Measurements from ENCODE around the gene BRD2. TPM values are rescaled to one million over a fixed set of nuclear protein-coding genes. Genes with fewer than 3 reads are reported as not detected.

Gene BRD2
- 100 to 1,000 TPM; 290 to 297 TPM for total RNA-seq

GRCh38 chr6:32968093-32968866 is at the start of gene BRD2:
Gene BRD2 (plus strand): TSS chr6:32968594. CDS start chr6:32972899, 4,305 bp downstream.
- peaks cover 42% of the 10 kb centered on the region for H3K36me3 Mint-ChIP-seq (ENCODE audit: low read depth)
- no peaks in the 10 kb centered on the region for H3K9me3 Mint-ChIP-seq
- peak within 1 kb of the TSS; percentile 97 for H3K4me3 Mint-ChIP-seq
- POLR2A ChIA-PET, result interaction anchor here (0.7 to 17.7 kb wide), 19 partner anchors 8 to 1228 kb away, joined by 3 to 656 read pairs (median 19); partner anchors contain the start of genes GPSM3, HLA-DMA, HLA-DMB and HLA-DPA1
- peak within 1 kb of the TSS; percentile 98 for H3K27ac Mint-ChIP-seq
- H3K27me3 Mint-ChIP-seq, result no peaks in the 10 kb centered on the region
- peak; percentile 97 for DNase-seq
- CTCF ChIA-PET, result interaction anchor here (0.7 to 13.5 kb wide), 16 partner anchors 12 to 773 kb away, joined by 3 to 259 read pairs (median 6); partner anchors contain the start of genes HLA-DMA, HLA-DMB and TAP2
- peaks cover 27% of the 10 kb centered on the region for H3K4me1 Mint-ChIP-seq

DNA sequence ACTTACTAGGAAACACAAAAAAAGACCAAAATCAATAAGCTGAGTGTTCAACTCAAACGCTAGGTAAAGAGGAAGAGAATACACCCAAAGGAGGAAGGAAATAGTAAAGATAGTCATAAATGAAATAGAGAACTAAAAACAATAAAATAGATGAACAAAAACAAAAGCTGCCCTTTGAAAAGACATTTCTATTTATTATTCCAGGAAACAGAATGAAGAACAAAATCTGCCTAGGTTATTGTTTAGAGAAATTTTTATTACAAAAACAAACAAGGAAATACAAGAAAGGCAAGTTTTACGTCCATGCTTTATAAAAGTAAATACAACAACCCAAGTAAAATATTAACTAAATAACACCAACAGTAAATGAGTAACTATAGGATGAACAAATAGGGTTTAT is 47.7 kb upstream of the BRD2 start:
- Mint-ChIP-seq H3K9me3 (no peaks in the 10 kb centered on the region), H3K4me3 (no peak overlapping the region), H3K27me3 (peaks cover 23% of the 10 kb centered on the region), H3K36me3 (ENCODE audit: low read depth) (no peaks in the 10 kb centered on the region), H3K4me1 (peaks cover 8% of the 10 kb centered on the region), H3K27ac (no peak overlapping the region)
- POLR2A ChIA-PET, result interaction anchor here (0.6 to 1.1 kb wide), 2 partner anchors 52 to 66 kb away, joined by 3 read pairs; partner anchors contain the start of gene PSMB9
- CTCF ChIA-PET, result interaction anchor here (0.5 to 3.0 kb wide), 3 partner anchors 13 to 465 kb away, joined by 3 to 11 read pairs (median 5); no protein-coding TSS in a partner anchor
- DNase-seq, result no peak

DNA sequence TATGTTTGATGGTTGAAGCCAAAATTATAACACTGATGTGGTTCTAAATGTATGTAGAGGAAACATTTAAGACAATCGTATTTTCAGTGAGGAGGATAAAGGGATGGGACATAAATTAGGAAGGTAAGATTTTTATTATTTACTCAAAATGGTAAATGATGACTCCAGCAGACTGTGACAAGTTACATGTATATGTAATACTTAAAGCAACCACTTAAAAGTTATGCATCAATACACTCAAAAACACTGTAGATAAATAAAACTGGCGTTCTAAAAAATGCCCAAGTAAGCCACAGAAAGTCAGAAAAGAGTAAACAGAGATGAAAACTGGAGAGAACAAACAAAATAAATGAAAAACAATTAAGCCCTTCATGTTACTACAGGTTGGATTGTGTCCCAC is 46.3 kb upstream of the BRD2 start:
- no peak for DNase-seq
- no peak overlapping the region for H3K4me3 Mint-ChIP-seq
- POLR2A ChIA-PET, result no interaction called here
- peaks cover 21% of the 10 kb centered on the region for H3K27me3 Mint-ChIP-seq
- no peaks in the 10 kb centered on the region for H3K36me3 Mint-ChIP-seq (ENCODE audit: low read depth)
- no peaks in the 10 kb centered on the region for H3K9me3 Mint-ChIP-seq
- peaks cover 2% of the 10 kb centered on the region for H3K4me1 Mint-ChIP-seq
- H3K27ac Mint-ChIP-seq, result no peak overlapping the region
- CTCF ChIA-PET, result interaction anchor here (1.6 to 3.0 kb wide), 2 partner anchors 12 to 63 kb away, joined by 6 to 11 read pairs; no protein-coding TSS in a partner anchor

GRCh38 chr6:32931211-32931610 is 37.2 kb upstream of the BRD2 start:
- Mint-ChIP-seq H3K4me3 (no peak overlapping the region), H3K27me3 (peaks cover 3% of the 10 kb centered on the region), H3K4me1 (peaks cover 14% of the 10 kb centered on the region), H3K36me3 (ENCODE audit: low read depth) (peaks cover 5% of the 10 kb centered on the region), H3K9me3 (no peaks in the 10 kb centered on the region), H3K27ac (no peak overlapping the region)
- ChIA-PET POLR2A (interaction anchor here (1.0 to 7.1 kb wide), 3 partner anchors 36 to 93 kb away, joined by 3 to 135 read pairs (median 3); partner anchors contain the start of genes BRD2 and TAP2), CTCF (interaction anchor here (1.0 to 7.0 kb wide), 5 partner anchors 12 to 54 kb away, joined by 4 to 181 read pairs (median 62); partner anchors contain the start of gene HLA-DMA)
- no peak for DNase-seq

- H3K9me3 Mint-ChIP-seq, result no peaks in the 10 kb centered on the region
- H3K36me3 Mint-ChIP-seq (ENCODE audit: low read depth), result peaks cover 13% of the 10 kb centered on the region
- peaks cover 14% of the 10 kb centered on the region for H3K4me1 Mint-ChIP-seq
- H3K27me3 Mint-ChIP-seq, result peaks cover 2% of the 10 kb centered on the region
- DNase-seq, result no peak
- H3K4me3 Mint-ChIP-seq, result no peak overlapping the region
- no peak overlapping the region for H3K27ac Mint-ChIP-seq
- CTCF ChIA-PET, result interaction anchor here (0.8 to 7.0 kb wide), 14 partner anchors 13 to 251 kb away, joined by 3 to 181 read pairs (median 7); partner anchors contain the start of genes BRD2, HLA-DMA, HLA-DPB1 and TAP2
- POLR2A ChIA-PET, result interaction anchor here (1.0 to 7.1 kb wide), 5 partner anchors 10 to 94 kb away, joined by 3 to 135 read pairs (median 10); partner anchors contain the start of genes BRD2, HLA-DMA and TAP2
Measured at GRCh38 chr6:32932132-32932868, 36.1 kb upstream of the BRD2 start.

GRCh38 chr6:32933661-32934085 is 34.7 kb upstream of the BRD2 start:
- peaks cover 2% of the 10 kb centered on the region for H3K27me3 Mint-ChIP-seq
- peaks cover 23% of the 10 kb centered on the region for H3K36me3 Mint-ChIP-seq (ENCODE audit: low read depth)
- no peak overlapping the region for H3K27ac Mint-ChIP-seq
- ChIA-PET CTCF (interaction anchor here (0.6 to 7.0 kb wide), 37 partner anchors 8 to 315 kb away, joined by 3 to 181 read pairs (median 7); partner anchors contain the start of genes BRD2, HLA-DMA, HLA-DPA1 and HLA-DPB1), POLR2A (interaction anchor here (0.6 to 7.1 kb wide), 16 partner anchors 9 to 88 kb away, joined by 3 to 135 read pairs (median 4); partner anchors contain the start of genes BRD2 and HLA-DMA)
- H3K4me1 Mint-ChIP-seq, result peaks cover 16% of the 10 kb centered on the region
- no peak overlapping the region for H3K4me3 Mint-ChIP-seq
- peak; percentile 79 for DNase-seq
- H3K9me3 Mint-ChIP-seq, result no peaks in the 10 kb centered on the region

DNA sequence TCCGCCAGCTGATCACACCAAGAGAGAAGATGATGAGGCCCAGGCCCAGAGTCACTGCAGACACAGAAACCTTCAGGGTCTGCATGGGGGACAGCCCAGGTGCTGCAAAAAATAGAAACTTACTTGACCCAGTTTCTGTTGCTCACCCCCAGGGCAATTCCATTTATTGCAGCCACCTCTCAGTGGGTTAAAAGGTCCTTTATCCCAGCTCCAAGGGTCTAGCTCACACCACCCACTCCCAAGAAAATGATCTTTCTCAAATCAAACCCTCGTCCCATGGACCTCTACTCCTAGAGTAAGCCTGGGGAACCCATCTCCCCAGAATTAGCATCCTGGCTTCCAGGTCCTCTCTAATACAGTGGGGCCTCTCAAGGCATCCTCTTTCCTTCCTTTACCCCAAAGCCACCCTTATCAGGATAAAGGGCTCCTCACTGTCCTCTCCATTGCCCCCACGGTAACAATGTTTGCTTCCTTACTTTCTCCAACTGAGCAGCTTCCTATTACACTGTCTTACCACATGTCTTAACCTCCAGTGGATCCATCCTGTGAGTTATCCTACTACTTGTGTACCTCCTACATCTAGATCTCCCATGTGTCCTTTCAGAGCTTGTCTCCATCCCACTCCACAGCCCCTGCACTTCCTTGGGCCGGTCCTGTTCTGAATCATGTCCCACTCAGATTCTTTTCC is 32.7 kb upstream of the BRD2 start:
- H3K4me3 Mint-ChIP-seq, result no peak overlapping the region
- ChIA-PET CTCF (interaction anchor here (0.8 to 7.0 kb wide), 7 partner anchors 9 to 50 kb away, joined by 3 to 140 read pairs (median 5); partner anchors contain the start of gene HLA-DMA), POLR2A (interaction anchor here (0.8 to 7.1 kb wide), 6 partner anchors 9 to 49 kb away, joined by 3 to 135 read pairs (median 4); partner anchors contain the start of genes BRD2 and HLA-DMA)
- H3K36me3 Mint-ChIP-seq (ENCODE audit: low read depth), result peaks cover 23% of the 10 kb centered on the region
- peaks cover 23% of the 10 kb centered on the region for H3K4me1 Mint-ChIP-seq
- no peak overlapping the region for H3K27ac Mint-ChIP-seq
- H3K9me3 Mint-ChIP-seq, result no peaks in the 10 kb centered on the region
- no peak for DNase-seq
- no peaks in the 10 kb centered on the region for H3K27me3 Mint-ChIP-seq

- Mint-ChIP-seq H3K36me3 (ENCODE audit: low read depth) (peaks cover 23% of the 10 kb centered on the region), H3K27ac (no peak overlapping the region), H3K4me3 (no peak overlapping the region), H3K27me3 (no peaks in the 10 kb centered on the region), H3K4me1 (peaks cover 26% of the 10 kb centered on the region), H3K9me3 (no peaks in the 10 kb centered on the region)
- CTCF ChIA-PET, result interaction anchor here (0.8 to 7.0 kb wide), 6 partner anchors 10 to 49 kb away, joined by 3 to 140 read pairs (median 12); no protein-coding TSS in a partner anchor
- POLR2A ChIA-PET, result interaction anchor here (0.8 to 7.1 kb wide), 5 partner anchors 8 to 48 kb away, joined by 3 to 135 read pairs (median 3); partner anchors contain the start of gene BRD2
- no peak for DNase-seq
Measured at GRCh38 chr6:32936239-32937152, 31.9 kb upstream of the BRD2 start.

- H3K36me3 Mint-ChIP-seq (ENCODE audit: low read depth), result peaks cover 23% of the 10 kb centered on the region
- H3K27ac Mint-ChIP-seq, result no peak overlapping the region
- peaks cover 33% of the 10 kb centered on the region for H3K4me1 Mint-ChIP-seq
- H3K27me3 Mint-ChIP-seq, result no peaks in the 10 kb centered on the region
- CTCF ChIA-PET, result interaction anchor here (1.3 to 8.6 kb wide), 2 partner anchors 17 to 47 kb away, joined by 4 to 136 read pairs; partner anchors contain the start of gene HLA-DMA
- no peak overlapping the region for H3K4me3 Mint-ChIP-seq
- H3K9me3 Mint-ChIP-seq, result no peaks in the 10 kb centered on the region
- no peak for DNase-seq
- POLR2A ChIA-PET, result interaction anchor here (8.5 kb wide), 1 partner anchor 33 kb away, joined by 303 read pairs; the partner anchor contains the start of gene BRD2
Measured at GRCh38 chr6:32937230-32937633, 31.2 kb upstream of the BRD2 start.

GRCh38 chr6:32938494-32938893 is 29.9 kb upstream of the BRD2 start:
- Mint-ChIP-seq H3K36me3 (ENCODE audit: low read depth) (peaks cover 23% of the 10 kb centered on the region), H3K27me3 (no peaks in the 10 kb centered on the region), H3K4me3 (no peak overlapping the region), H3K4me1 (peaks cover 43% of the 10 kb centered on the region), H3K9me3 (no peaks in the 10 kb centered on the region), H3K27ac (no peak overlapping the region)
- no peak for DNase-seq
- ChIA-PET POLR2A (interaction anchor here (1.6 to 8.5 kb wide), 2 partner anchors 15 to 32 kb away, joined by 4 to 303 read pairs; partner anchors contain the start of genes BRD2 and HLA-DMA), CTCF (interaction anchor here (1.3 to 8.6 kb wide), 3 partner anchors 9 to 46 kb away, joined by 4 to 136 read pairs (median 5); partner anchors contain the start of gene HLA-DMA)
